ENCODE measurements around the gene SDR39U1.
"Not testable (repeated sequence)": the region's sequence is repeated elsewhere in the genome, so short reads cannot be mapped to it uniquely, and the experiment has no call there.

SDR39U1 gene

GRCh38 chr14:24442240-24443052 lies at the start of gene SDR39U1:
Gene SDR39U1, minus strand, starts transcription at chr14:24442776. Its CDS starts 7 bp downstream, at chr14:24442769.
- no peaks in the 10 kb centered on the region for H3K9me3 Mint-ChIP-seq
- peaks cover 51% of the 10 kb centered on the region for H3K4me1 Mint-ChIP-seq
- ATAC-seq = peak; percentile 93
- no peaks in the 10 kb centered on the region for H3K27me3 Mint-ChIP-seq
- peak; percentile 96 to 98 for DNase-seq
- peak within 1 kb of the TSS; percentile 98 to 99 for H3K27ac Mint-ChIP-seq
- H3K4me3 Mint-ChIP-seq = peak within 1 kb of the TSS; percentile 94 to 95

- H3K4me1 Mint-ChIP-seq, DNase-seq, H3K27ac Mint-ChIP-seq, H3K4me3 Mint-ChIP-seq, H3K27me3 Mint-ChIP-seq, ATAC-seq: not testable (repeated sequence)
- H3K9me3 Mint-ChIP-seq = peaks cover 8 to 11% of the 10 kb centered on the region in 2 donors
These were observed 49.2 kb upstream of the SDR39U1 start for GRCh38 chr14:24491586-24492408.

GRCh38 chr14:24483604-24484252 lies 41.2 kb upstream of the SDR39U1 start:
- peaks cover 0 to 5% of the 10 kb centered on the region in 2 donors for H3K9me3 Mint-ChIP-seq
- DNase-seq (no peak), ATAC-seq (peak; percentile 61)
- no peaks in the 10 kb centered on the region for H3K27me3 Mint-ChIP-seq
- peaks cover 31% of the 10 kb centered on the region for H3K4me1 Mint-ChIP-seq
- peak overlapping the region in 1 of 2 donors; percentile 93 for H3K27ac Mint-ChIP-seq
- H3K4me3 Mint-ChIP-seq = no peak overlapping the region

- peaks cover 31% of the 10 kb centered on the region for H3K4me1 Mint-ChIP-seq
- H3K4me3 Mint-ChIP-seq, H3K27me3 Mint-ChIP-seq, ATAC-seq, DNase-seq, H3K27ac Mint-ChIP-seq, H3K9me3 Mint-ChIP-seq: not testable (repeated sequence)
These were observed 40.2 kb upstream of the SDR39U1 start for GRCh38 chr14:24482699-24483303.

- DNase-seq (peak; percentile 58 to 63), ATAC-seq (peak; percentile 83)
- Mint-ChIP-seq H3K9me3 (peaks cover 0 to 8% of the 10 kb centered on the region in 2 donors), H3K27me3 (no peaks in the 10 kb centered on the region), H3K27ac (peak overlapping the region; percentile 60 to 91), H3K4me1 (peaks cover 31% of the 10 kb centered on the region), H3K4me3 (peak overlapping the region; percentile 69 to 73)
These were observed 39.2 kb upstream of the SDR39U1 start for GRCh38 chr14:24481622-24482324.

GRCh38 chr14:24479999-24480398 lies 37.4 kb upstream of the SDR39U1 start:
- H3K4me1 Mint-ChIP-seq = peaks cover 31% of the 10 kb centered on the region
- not testable (repeated sequence) for H3K27ac Mint-ChIP-seq, H3K4me3 Mint-ChIP-seq, DNase-seq, ATAC-seq, H3K9me3 Mint-ChIP-seq, H3K27me3 Mint-ChIP-seq

- H3K9me3 Mint-ChIP-seq = peaks cover 5 to 16% of the 10 kb centered on the region in 2 donors
These were observed 32.7 kb upstream of the SDR39U1 start for GRCh38 chr14:24475261-24475660.

GRCh38 chr14:24473211-24473610 lies 30.6 kb upstream of the SDR39U1 start:
- no peak for DNase-seq
- H3K4me3 Mint-ChIP-seq = no peak overlapping the region

More at GRCh38 chr14:24475261-24475660, 32.7 kb upstream of the SDR39U1 start:
- Mint-ChIP-seq H3K27ac (no peak overlapping the region), H3K4me1 (no peaks in the 10 kb centered on the region), H3K27me3 (no peaks in the 10 kb centered on the region), H3K4me3 (no peak overlapping the region)
- no peak for ATAC-seq
- DNase-seq = no peak

GRCh38 chr14:24470450-24470849 lies 27.9 kb upstream of the SDR39U1 start:
- H3K4me1 Mint-ChIP-seq, DNase-seq, H3K27me3 Mint-ChIP-seq, ATAC-seq, H3K4me3 Mint-ChIP-seq, H3K9me3 Mint-ChIP-seq, H3K27ac Mint-ChIP-seq: not testable (repeated sequence)

More at GRCh38 chr14:24473211-24473610, 30.6 kb upstream of the SDR39U1 start:
- Mint-ChIP-seq H3K4me1 (no peaks in the 10 kb centered on the region), H3K27me3 (no peaks in the 10 kb centered on the region), H3K27ac (no peak overlapping the region), H3K9me3 (peaks cover 5 to 9% of the 10 kb centered on the region in 2 donors)
- no peak for ATAC-seq

GRCh38 chr14:24465805-24466204 lies 23.2 kb upstream of the SDR39U1 start:
- no peak overlapping the region for H3K27ac Mint-ChIP-seq
- ATAC-seq (no peak), DNase-seq (no peak)
- H3K4me3 Mint-ChIP-seq = no peak overlapping the region
- peaks cover 0 to 5% of the 10 kb centered on the region in 2 donors for H3K9me3 Mint-ChIP-seq
- peaks cover 36% of the 10 kb centered on the region for H3K4me1 Mint-ChIP-seq
- no peaks in the 10 kb centered on the region for H3K27me3 Mint-ChIP-seq

GRCh38 chr14:24465368-24465767 lies 22.8 kb upstream of the SDR39U1 start:
- ATAC-seq (no peak), DNase-seq (no peak)
- peaks cover 0 to under 1% of the 10 kb centered on the region in 2 donors for H3K9me3 Mint-ChIP-seq
- H3K27ac Mint-ChIP-seq = no peak overlapping the region
- H3K27me3 Mint-ChIP-seq = no peaks in the 10 kb centered on the region
- H3K4me3 Mint-ChIP-seq = peak overlapping the region in 1 of 2 donors; percentile 34
- H3K4me1 Mint-ChIP-seq = peaks cover 36% of the 10 kb centered on the region

GRCh38 chr14:24463884-24464785 lies 21.6 kb upstream of the SDR39U1 start:
- H3K27me3 Mint-ChIP-seq = no peaks in the 10 kb centered on the region
- ATAC-seq = no peak
- no peaks in the 10 kb centered on the region for H3K9me3 Mint-ChIP-seq
- H3K4me1 Mint-ChIP-seq = peaks cover 36% of the 10 kb centered on the region
- H3K27ac Mint-ChIP-seq = peak overlapping the region; percentile 27 to 92
- peak overlapping the region in 1 of 2 donors; percentile 52 for H3K4me3 Mint-ChIP-seq
- DNase-seq = no peak

GRCh38 chr14:24463017-24463883 lies 20.7 kb upstream of the SDR39U1 start:
- Mint-ChIP-seq H3K9me3 (no peaks in the 10 kb centered on the region), H3K27me3 (no peaks in the 10 kb centered on the region), H3K4me3 (no peak overlapping the region), H3K4me1 (peaks cover 36% of the 10 kb centered on the region), H3K27ac (peak overlapping the region; percentile 27 to 92)
- DNase-seq (no peak), ATAC-seq (no peak)

Data from stimulated activated naive CD8-positive, alpha-beta T cell treated with anti-CD3 and anti-CD28 coated beads, Interleukin-15, amount 100 ng/mL, for 72 hours (primary cell).